GM21786 (cell line): ENCODE results near the gene GRM8.

Source experiments
- ATAC-seq: cut with Tn5 transposase; IDR thresholded peaks from one replicate; pipeline ENCODE4 v1.9.1; 2021; ENCODE audit not compliant: unreplicated experiment

The GRM8 gene

DNA sequence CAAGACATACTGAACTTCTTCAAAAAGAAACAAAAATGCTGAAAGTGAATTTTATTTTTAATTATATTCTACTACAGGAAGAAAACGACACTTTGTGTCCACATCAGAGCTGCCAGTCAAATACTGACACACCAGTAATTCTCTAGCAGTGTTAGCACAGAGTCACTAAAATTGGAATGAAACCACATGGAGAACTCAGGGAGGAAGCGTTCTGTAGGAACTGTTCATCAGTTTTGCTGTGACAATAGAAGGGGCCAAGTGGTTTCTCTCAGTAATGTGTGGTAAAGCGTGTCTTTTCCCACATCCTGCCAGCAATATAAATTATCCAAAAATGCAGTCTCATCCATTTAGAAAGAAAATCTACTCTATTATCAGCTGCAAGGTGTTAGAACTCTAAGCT, 683.3 kb downstream of the GRM8 start:
- ATAC-seq, result no peak

DNA sequence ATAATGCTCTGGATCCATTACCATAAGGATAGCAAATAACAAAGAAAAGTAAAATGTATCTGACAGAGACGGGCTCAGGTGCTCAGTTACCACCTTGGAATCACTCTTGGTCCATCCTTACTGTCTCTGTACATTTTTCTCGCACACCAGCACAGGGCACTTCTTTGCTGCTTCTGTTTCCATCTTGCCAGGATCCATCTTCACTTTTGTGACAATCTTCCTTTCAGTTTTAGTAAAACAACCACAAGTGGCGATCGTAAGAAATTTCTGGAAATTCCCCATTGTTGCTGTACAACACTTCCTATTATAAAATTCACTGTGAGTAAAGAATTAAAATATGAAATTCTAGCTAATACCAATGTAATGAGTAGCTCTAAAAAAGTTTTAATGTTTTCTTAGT, 695.5 kb downstream of the GRM8 start:
- peak; percentile 50 for ATAC-seq

DNA sequence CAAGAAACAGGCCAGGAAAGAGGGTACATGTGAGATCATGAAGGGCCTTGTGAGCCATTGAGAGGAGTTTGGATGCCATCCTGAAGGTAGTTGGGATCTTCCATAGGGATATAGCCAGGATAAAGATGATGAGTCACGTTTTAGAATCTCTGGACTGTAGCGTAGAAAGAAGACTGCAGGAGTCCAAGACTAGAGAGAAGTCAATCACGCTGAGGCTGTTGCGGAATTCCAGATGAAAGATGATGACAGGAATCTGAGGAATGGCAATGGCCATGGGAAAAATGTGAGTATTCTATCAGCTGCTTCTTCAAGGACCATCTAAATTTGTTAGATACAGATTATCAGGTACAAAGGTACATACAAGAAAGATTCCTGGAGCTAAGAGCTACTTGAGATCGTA, 711.3 kb downstream of the GRM8 start:
- no peak for ATAC-seq

DNA sequence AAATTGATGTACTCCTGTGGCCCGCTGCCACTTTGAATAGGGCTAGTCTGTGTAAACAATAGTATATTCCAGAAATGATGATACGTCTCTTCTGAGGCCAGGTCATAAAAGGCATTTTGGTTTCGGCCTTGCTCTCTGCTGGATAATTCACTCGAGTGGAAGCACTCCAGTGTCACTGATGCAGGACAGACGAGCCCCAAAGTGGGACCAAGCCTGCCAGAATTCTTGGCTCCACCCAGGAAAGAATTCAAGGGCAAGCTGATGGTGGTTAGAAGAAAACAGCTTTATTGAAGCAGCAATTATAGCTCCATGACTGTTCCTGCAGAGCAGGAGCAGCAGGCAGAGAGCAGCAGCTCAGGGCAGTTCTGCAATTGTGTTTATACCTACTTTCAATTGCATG, 717.6 kb downstream of the GRM8 start:
- ATAC-seq, result no peak

DNA sequence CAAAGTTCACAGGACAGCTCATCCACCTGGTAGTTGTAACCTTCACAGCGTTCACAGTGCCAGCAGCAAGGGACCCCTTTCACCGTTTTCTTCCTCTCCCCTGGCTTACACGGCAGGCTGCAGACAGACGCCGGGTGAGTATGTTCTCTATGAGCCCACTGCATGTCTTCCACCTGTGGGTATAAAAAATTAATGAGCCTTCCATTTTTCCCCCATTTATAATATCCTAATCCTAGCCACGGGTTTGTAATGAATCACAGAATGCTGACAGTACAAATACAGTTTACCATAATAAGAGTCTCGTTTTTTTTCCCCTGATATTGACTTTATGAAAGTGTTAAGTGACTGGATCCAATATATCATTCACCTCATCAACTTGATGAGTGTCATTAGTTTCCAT, 719.0 kb downstream of the GRM8 start:
- ATAC-seq, result no peak

DNA sequence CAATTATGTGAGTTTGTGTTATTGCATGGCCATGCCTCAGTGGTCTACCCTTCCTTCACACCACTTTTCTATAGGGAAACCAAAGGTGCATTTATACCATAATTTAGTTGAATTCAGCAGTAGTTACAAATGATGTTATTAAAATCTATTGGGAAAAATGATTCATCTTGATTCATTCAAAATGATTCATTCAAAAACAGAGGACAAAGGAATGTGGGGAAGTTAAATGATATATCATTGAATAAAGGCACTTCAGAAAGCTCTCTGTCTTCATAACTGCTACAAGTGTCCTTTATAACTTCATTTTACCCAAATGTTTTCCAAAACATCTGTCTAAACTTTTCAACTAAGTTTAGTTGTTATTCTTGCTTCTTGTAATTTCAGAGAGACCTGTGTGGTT, 722.9 kb downstream of the GRM8 start:
- ATAC-seq, result no peak

DNA sequence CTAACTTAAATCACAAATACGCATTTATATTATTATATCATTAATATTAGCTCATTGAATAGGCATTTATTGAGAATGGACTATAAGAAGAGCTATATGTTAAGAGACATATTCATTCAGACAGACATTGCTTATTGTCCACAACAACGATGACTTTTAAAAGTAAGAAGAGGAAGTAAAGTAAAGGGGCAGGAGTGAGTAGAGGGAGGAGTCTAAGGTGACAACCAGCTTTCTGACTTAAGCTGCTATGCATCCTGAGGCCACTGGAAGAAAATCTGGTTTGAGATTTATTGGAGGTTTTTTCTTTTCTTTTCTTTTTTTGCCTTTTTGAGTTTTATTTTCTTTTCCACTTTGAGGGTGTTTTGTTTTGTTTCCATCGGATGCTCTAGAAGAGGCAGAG, 723.5 kb downstream of the GRM8 start:
- ATAC-seq, result no peak

DNA sequence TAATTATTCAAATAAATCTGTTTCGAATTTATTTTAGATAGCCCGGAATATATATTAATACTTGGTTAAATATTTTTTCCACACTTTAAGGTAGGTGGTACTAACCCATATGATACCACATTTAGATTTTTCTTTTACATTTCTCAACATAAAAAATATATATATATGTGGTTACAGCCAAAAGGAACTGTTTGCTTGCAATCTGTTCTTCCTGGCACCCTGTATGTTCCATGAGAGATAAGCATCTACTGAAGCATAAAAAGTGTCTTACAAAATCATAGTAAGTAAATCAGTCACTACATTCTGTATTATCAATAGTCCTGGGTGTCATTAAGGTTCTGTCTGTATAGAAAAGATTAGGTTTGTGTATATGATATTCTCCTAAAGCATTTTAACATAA, 726.8 kb downstream of the GRM8 start:
- ATAC-seq, result no peak

DNA sequence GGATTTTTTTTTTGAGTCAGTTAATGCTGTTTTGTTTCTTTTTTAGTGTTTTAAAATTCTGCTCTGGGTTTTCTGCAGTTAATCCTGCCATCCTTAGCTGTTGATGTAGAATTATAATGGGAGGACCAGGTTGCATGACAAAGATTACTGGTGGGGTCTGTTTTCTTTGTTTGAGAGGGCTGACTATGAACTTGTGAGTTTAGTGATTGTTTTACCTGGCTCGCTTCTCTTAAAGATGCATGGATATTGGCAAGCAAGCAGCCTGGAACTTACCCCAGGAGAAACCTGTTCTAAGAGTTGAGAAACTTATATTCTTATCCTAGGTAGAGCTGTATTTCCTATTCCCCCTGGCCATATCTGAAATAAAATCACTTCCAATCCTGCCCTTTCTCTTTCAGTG, 727.8 kb downstream of the GRM8 start:
- no peak for ATAC-seq

DNA sequence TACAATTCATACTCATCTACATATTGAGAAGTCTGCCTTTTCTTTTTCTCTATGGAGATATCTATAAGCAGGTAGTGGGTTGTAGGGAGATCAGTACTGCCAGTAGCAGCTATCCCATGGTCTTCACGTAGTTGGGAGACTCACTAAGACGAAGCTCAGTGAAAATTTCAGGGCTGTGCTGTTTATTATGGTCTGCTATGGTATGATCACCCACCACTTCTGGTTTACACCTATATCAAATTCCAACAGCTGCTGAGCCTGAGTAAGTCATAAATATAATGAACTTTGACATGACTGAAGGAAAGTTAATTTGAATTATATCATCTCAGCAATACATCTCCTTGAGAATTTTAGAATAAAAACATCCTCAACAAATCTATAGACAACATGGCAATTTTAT, 741.7 kb downstream of the GRM8 start:
- no peak for ATAC-seq

DNA sequence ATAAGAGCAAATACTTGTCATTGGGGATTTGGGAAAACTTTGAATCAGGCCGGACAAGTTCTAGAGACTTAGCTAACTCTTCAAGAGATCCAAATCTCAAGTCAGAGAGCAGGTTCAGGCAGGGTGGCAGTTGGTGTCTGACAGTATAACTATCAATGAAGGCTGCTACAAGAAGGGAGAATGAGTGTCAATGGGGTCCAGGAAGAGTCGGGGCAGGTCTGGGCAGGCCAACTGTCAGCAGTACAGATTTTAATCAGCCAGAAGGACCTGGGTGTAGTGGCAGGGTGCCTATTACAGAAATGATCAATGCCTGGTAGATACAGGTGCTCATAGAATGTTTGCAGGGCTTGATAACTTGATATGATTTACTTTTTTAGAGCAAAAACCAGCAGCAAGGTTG, 751.1 kb downstream of the GRM8 start:
- ATAC-seq, result no peak

DNA sequence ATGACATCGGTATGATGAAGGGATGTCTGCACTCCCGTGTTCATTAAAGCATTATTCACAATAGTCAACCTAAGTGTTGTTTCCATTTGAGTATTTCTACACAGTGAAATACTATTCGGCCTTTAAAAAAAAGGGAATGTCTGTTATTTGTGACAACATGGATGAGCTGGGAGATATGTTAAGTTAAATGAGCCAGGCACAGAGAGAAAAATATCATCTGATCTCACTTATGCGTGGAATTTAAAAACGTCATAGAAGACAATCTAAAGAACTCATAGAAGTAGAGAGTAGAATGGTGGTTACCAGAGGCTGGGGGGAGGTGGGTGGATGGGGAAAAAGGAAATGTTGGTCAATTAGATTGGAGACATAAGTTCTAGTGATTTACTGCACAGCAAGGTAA, 753.3 kb downstream of the GRM8 start:
- no peak for ATAC-seq

DNA sequence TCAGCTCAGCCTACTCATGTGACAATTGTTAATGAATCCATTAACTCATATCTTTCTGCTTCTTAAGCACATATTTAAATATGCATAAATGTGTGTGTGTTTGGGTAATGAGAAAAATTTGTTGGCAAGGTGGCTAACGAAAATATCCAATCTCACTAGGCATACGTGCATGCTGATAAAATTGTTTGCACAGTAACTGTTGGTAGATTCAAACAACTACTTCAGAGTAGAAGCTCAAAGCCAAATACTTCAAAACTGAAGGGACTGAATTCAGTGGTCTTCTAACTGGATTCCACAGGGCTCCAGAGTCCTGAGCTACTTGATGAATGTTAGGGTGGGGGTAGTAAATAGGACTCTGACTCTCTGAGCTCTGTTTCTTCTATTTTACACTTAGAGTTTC, 757.0 kb downstream of the GRM8 start:
- no peak for ATAC-seq

DNA sequence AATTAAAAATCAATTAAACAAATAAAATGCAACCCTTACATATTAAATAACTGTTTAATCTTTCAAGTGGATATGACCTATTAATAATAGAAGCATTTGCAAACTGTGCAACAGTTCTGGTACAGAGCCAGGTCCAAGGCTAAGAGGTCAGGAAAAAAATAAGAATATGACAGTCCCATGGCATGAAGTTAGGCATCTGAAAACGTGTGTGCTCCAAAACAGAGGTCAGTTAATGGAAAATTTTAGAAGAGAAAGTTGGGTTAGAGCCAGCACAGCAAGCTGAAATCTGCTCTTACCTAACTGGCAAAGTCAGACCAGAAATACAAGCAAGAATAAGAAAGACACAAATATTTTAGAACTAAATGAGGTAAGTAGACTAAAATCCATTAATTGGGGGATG, 757.7 kb downstream of the GRM8 start:
- no peak for ATAC-seq

DNA sequence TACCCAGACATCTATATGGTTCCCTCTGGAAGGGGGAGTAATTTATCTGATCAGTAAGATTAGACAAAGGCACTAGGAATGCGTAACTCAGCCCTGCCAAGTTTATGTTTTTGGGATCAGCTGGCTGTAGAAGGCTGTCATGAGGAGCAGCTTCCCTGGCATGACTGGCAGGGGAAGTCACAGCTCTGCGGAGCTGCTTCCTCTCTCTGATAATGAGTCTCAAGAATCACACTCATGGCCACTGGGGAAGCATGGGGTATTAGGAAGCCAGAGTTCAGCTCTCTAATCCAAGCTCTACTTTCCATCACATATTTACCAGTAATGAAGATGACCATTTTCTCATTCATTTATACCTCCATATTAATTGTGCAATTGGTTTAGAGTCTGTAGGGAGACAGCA, 758.9 kb downstream of the GRM8 start:
- no peak for ATAC-seq

DNA sequence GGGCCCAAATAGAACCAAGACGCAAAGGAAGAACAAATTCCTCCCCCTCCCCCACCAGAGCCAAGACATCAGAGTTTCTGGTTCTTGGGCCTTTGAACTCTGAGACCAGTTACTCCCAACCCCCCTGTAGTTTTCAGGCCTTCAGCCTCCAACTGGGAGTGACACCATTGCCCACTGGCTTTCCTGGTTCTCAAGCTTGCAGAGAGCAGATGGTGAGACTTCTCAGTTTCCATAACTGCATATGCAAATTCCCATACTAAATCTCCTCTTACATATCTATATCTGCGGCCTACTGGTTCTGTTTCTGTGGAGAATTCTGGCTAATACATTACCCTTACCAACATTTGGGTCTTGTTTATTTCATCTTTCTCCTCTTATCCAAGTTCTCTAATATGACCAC, 762.9 kb downstream of the GRM8 start:
- ATAC-seq, result no peak

DNA sequence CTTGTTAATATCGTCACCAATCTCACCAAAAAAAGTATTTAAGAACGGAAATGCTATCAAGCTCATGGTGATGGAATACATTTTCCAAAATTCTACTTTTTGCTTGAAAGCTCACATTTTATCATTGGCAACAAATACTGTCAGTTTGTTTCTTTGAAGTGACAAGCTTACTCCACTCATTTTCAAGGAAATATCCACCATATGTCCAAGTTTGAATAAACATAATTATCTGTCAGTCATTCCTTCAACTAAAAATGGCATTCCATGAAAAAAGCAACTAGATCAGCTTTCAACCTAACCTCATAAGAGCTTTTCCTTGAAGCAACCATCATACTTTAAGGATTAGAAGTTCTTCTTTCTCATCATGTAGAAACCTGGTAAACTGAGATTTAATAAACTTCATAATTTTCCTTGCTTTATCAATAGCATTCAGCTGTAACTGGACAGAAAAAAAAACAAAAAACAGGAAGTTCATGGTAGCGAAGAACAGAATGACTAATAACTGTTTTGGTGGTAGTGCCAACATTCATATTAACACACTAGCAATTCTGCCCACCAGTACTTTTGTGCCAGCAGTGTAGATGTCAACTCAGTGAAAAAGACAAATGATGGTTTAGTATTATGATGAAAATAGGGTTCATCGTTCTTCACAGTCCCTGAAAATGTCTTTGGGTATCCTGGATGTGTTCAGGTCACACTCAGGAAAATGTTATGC, 764.9 kb downstream of the GRM8 start:
- no peak for ATAC-seq

DNA sequence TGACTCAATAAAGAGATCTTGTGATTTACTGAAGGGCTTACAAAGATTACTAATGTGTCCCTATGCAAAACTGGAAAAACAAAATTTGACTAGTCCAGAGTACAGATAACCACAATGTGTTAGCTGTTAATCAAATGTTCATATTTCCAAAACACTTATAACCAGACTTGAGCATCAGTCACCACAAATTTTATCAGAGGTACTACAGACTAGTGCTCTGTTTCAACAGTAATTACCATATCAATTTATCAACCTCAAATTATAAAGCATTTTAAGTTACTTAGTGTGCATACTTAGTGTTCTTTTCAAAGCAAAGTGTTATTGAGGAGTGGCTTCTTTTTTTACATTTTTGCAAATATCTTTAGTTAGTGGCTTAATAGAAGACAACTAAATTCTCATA, 765.9 kb downstream of the GRM8 start:
- no peak for ATAC-seq

DNA sequence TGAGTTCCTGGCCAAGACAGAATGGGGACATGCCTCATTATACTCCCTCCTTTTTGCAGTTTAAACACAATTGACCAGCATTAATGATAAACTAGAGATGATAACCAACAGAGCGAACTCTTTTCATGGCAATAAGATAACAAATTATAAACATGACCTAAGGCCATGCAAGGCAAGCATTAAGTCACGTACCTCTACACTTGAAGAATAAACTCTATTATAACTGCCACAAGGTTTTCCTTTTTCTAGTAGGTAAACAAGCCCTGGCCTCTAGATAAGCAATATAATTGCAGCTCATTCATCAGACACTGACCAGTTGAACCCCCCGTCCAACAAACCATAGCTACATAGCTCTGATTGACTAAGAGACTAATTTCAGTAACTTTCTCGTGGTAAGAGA, 767.0 kb downstream of the GRM8 start:
- ATAC-seq, result no peak

DNA sequence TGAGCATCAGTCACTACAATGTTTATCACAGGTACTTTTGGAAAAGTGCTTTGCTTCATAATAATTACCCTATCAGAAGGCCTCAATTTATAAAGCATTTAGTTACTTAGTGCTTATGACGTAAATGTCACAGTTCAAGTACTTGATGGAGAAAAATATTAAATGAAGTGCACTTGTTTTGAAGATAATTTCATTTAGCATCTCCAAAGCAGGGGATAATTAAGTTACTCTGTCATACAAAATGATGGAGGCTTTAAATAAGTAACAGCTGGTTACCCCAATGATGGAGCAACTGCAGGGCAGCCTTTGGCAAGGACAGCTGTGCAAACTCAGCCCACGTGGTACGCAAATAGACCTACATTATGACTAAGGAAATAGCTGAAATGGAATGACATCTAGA, 768.8 kb downstream of the GRM8 start:
- ATAC-seq, result no peak

DNA sequence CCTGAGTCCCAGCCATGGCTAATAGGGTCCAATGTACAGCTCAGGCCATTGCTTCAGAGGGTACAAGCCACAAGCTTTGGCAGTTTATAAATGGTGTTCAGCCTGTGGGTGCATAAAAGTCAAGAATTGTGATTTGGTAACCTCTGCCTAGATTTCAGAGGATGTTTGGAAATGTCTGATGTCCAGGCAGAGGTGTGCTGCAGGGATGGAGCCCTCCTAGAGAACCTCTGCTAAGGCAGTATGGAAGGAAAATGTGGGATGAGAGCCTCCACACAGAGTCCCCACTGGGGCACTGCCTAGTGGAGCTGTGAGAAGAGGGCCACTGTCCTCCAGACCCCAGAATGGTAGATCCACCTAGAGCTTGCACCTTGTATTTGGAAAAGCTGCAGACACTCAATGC, 779.9 kb downstream of the GRM8 start:
- no peak for ATAC-seq

DNA sequence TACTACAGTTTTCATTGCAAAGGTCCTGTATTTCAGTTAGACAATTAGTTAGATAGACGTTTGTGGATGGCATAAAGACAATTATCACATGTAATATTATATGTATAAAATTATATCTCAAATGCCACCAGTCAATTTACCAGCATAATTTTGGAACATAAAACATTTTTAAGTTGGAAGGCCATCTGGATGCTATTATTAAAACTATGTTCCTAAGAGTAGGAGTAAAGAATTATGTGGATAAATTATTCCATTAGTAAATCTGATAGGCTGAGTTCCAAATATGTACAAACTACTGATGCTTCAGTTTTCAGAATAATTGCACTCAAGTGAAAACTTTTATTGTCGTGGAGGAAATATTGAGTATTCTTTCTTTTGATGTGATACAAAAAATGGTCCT, 790.3 kb downstream of the GRM8 start:
- ATAC-seq, result no peak

DNA sequence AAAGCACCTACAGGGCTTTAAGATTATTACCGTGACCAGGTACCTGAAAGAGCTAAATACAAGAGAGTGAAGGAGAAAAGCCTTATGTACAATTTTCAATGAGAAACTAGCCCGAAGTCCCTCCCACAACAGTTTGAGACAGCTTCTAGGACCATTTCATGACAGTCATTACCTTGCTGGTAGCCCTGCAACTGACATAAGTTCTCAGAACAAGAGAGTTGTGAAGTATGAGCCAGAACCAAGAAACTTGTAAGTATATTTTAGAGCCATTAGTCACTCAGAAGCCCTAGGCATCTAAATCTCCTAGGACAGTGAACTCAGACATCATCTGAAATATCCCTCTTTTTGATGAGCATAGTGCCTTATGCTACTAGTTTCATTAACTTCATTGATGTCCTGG, 792.1 kb downstream of the GRM8 start:
- ATAC-seq, result no peak

DNA sequence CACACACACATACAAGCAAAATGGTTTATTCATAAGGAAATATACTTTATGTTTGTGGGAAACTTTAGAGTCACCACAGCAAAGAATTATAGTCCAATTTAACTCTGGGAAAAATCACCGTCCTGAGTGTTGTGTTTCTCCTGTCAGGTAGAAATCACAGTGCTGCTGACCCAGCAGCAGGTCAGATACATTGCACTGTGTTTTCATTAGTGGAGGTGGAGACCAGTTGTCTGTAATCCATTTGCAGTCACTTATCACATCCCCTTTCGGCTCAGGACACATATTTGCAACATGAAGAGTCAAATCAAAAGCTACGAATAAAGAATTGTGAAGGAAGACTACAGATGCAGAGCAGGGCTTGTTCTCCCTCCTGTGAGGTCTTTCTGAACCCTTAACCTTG, 799.6 kb downstream of the GRM8 start:
- ATAC-seq, result no peak
